HepG2 (cell line): ENCODE data around the gene CDK10. TPM values are rescaled to one million over a fixed set of nuclear protein-coding genes. Genes with fewer than 3 reads are reported as not detected.
A peak's percentile ranks its signal among the peaks of the same experiment; 100 is the strongest.

ENCODE experiments used
- ATF7 ChIP-seq, 2 experiments: fragments of 450-650 bp in 1 of 2; sonication (generic) in 1 of 2; formaldehyde crosslinking in 1 of 2; IDR thresholded peaks; 2 replicates each; pipeline versions ENCODE4 v1.4.0 to v1.6.1; 2016 to 2020; ENCODE audit warnings: antibody characterized with exemption in 1 of 2, mild to moderate bottlenecking in 1 of 2, missing genetic modification reagents in 1 of 2
- ATF7-NPFF ChIP-seq: sonication (generic); formaldehyde crosslinking; IDR thresholded peaks from 2 replicates; pipeline ENCODE4 v1.8.1; 2023; ENCODE audit warnings: mild to moderate bottlenecking, low read depth, missing genetic modification reagents, moderate library complexity
- CEBPG ChIP-seq: IDR thresholded peaks from 2 replicates; pipeline ENCODE4 v1.6.1; 2016
- CENPX ChIP-seq: sonication (generic); formaldehyde crosslinking; IDR thresholded peaks from 2 replicates; pipeline ENCODE4 v1.9.0; 2021; ENCODE audit warnings: mild to moderate bottlenecking, missing genetic modification reagents, moderate library complexity
- DNMT1 ChIP-seq: sonication (generic); formaldehyde crosslinking; IDR thresholded peaks from 2 replicates; pipeline ENCODE4 v1.5.1; 2020; ENCODE audit warnings: mild to moderate bottlenecking, missing genetic modification reagents
- HCFC1 ChIP-seq: fragments of 150-350 bp; IDR thresholded peaks from 2 replicates; pipeline ENCODE4 v1.6.1; 2014; ENCODE audit warnings: low read depth, low read length
- KAT2B ChIP-seq: fragments of 150-350 bp; IDR thresholded peaks from 2 replicates; pipeline ENCODE4 v1.6.1; 2014; ENCODE audit warnings: low read depth, low read length, borderline replicate concordance
- KDM2A ChIP-seq: sonication (generic); formaldehyde crosslinking; IDR thresholded peaks from 2 replicates; pipeline ENCODE4 v1.4.0; 2020; ENCODE audit warnings: low read depth, missing genetic modification reagents, borderline replicate concordance
- KLF6 ChIP-seq: IDR thresholded peaks from 2 replicates; pipeline ENCODE4 v1.8.0; 2016; ENCODE audit warnings: missing biosample characterization, missing genetic modification reagents
- RAD51 ChIP-seq: fragments of 450-650 bp; IDR thresholded peaks from 2 replicates; pipeline ENCODE4 v1.6.1; 2016; ENCODE audit warnings: borderline replicate concordance
- RFX5 ChIP-seq: IDR thresholded peaks from 2 replicates; pipeline ENCODE4 v1.6.1; 2011; ENCODE audit warnings: low read depth, low read length, improper control_type of control experiment
- SMYD3 ChIP-seq: sonication (generic); formaldehyde crosslinking; IDR thresholded peaks from 2 replicates; pipeline ENCODE4 v1.8.1; 2023; ENCODE audit warnings: mild to moderate bottlenecking, missing genetic modification reagents
- TOPORS ChIP-seq: sonication (generic); formaldehyde crosslinking; IDR thresholded peaks from 2 replicates; pipeline ENCODE4 v1.8.0; 2023; ENCODE audit warnings: mild to moderate bottlenecking, missing genetic modification reagents
- ZNF350 ChIP-seq: sonication (generic); formaldehyde crosslinking; IDR thresholded peaks from 2 replicates; pipeline ENCODE4 v1.4.0; 2020; ENCODE audit warnings: mild to moderate bottlenecking, low read depth, missing genetic modification reagents, borderline replicate concordance
- ZNF441 ChIP-seq: sonication (generic); formaldehyde crosslinking; IDR thresholded peaks from 2 replicates; pipeline ENCODE4 v1.7.0; 2021; ENCODE audit warnings: missing genetic modification reagents, borderline replicate concordance
- ZNF484 ChIP-seq: sonication (generic); formaldehyde crosslinking; IDR thresholded peaks from 2 replicates; pipeline ENCODE4 v1.5.1; 2020; ENCODE audit warnings: mild to moderate bottlenecking, low read depth, missing genetic modification reagents, borderline replicate concordance
- ZNF619 ChIP-seq: sonication (generic); formaldehyde crosslinking; IDR thresholded peaks from 2 replicates; pipeline ENCODE4 v1.4.0; 2020; ENCODE audit warnings: mild to moderate bottlenecking, missing genetic modification reagents
- ZNF713 ChIP-seq: sonication (generic); formaldehyde crosslinking; IDR thresholded peaks from 2 replicates; pipeline ENCODE4 v1.4.0; 2020; ENCODE audit warnings: mild to moderate bottlenecking, missing genetic modification reagents
- ZSCAN12 ChIP-seq: sonication (generic); formaldehyde crosslinking; IDR thresholded peaks from 2 replicates; pipeline ENCODE4 v1.9.0; 2021; ENCODE audit warnings: mild to moderate bottlenecking, missing genetic modification reagents
- polyA plus RNA-seq, 8 experiments: library from polyadenylated mRNA; depleted of rRNA in 3 of 8; stranded (reverse) in 7 of 8; unstranded in 1 of 8; fragments of >200 nt; fragmentation: Illumina TruSeq in 4 of 8; extraction: Trizol in 4 of 8; gene quantifications; 2 replicates each; pipeline versions ENCODE4 v1.2.1 to v1.2.3, GENCODE V29; 2011 to 2016; ENCODE audit warnings: low read depth in 4 of 8, missing spikeins in 1 of 8, mixed read lengths in 1 of 8; ENCODE audit not compliant: insufficient read depth in 1 of 8
- total RNA-seq, 5 experiments: library from RNA; depleted of rRNA; stranded (reverse); fragments of >200 nt; fragmentation: Illumina TruSeq; extraction: Trizol; gene quantifications; 2 replicates each; pipeline ENCODE4 v1.2.3, GENCODE V29; 2016; ENCODE audit warnings: low read depth in 1 of 5
- TF ChIP-seq, protein P1 (sequence below): sonication (generic); formaldehyde crosslinking; conservative IDR thresholded peaks from 2 replicates; pipeline ENCODE4 v1.4.0; 2020; ENCODE audit warnings: missing genetic modification reagents
- TF ChIP-seq, protein P2 (sequence below): sonication (generic); formaldehyde crosslinking; IDR thresholded peaks from 2 replicates; pipeline ENCODE4 v1.5.0; 2020; ENCODE audit warnings: missing genetic modification reagents
- TF ChIP-seq, protein P3 (sequence below): sonication (generic); formaldehyde crosslinking; IDR thresholded peaks from 2 replicates; pipeline ENCODE4 v1.4.0; 2020; ENCODE audit warnings: missing genetic modification reagents, borderline replicate concordance
- TF ChIP-seq, protein P4 (sequence below): sonication (generic); formaldehyde crosslinking; IDR thresholded peaks from 2 replicates; pipeline ENCODE4 v1.8.0; 2022; ENCODE audit warnings: mild to moderate bottlenecking, missing genetic modification reagents, borderline replicate concordance

CDK10 gene
- total and polyA plus RNA-seq, 2 of the 13 experiments (the other 11 are each of a cell fraction or from before 2014, with no cell fraction given), result 2.5 to 3.9 TPM

DNA sequence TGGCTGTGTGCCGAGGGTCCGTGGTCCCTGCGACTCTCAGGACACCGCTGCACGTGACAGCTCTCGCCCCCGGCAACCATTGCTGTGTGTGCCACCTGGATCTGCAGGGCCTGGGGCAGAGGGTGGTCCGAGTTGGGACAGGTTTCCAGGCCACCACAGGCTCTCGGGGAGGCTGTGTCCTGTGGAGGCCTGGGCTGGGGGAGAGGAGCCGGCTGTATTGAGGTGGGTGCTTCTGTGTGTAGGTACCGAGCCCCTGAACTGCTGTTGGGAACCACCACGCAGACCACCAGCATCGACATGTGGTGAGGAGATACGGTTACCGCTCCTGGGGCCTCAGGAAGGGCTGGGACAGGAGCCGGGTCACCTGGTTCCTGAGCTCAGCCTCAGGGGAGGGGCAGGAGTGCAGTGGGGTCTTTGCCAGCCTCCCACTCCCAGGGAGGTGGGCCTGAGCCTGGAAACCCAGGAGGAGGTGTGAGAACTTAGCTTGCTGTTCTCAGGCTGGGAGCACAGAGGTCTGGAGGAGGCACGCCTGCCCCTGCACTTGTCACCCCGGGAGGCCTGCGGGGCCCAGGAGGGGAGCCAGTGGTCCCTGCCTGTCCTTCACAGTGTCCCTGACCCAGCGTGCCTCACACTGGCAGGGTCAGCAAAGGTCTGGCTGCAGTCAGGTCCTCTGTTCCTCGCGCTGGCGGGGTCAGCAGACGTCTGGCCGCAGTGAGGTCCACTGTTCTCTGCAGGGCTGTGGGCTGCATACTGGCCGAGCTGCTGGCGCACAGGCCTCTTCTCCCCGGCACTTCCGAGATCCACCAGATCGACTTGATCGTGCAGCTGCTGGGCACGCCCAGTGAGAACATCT, 7.7 kb downstream of the CDK10 start (continued):
- no peak for TF ChIP-seq SMYD3
- peak; percentile 57 for TF ChIP-seq ATF7-NPFF (CRISPR knock-in tag)
- TF ChIP-seq, protein P1, sequence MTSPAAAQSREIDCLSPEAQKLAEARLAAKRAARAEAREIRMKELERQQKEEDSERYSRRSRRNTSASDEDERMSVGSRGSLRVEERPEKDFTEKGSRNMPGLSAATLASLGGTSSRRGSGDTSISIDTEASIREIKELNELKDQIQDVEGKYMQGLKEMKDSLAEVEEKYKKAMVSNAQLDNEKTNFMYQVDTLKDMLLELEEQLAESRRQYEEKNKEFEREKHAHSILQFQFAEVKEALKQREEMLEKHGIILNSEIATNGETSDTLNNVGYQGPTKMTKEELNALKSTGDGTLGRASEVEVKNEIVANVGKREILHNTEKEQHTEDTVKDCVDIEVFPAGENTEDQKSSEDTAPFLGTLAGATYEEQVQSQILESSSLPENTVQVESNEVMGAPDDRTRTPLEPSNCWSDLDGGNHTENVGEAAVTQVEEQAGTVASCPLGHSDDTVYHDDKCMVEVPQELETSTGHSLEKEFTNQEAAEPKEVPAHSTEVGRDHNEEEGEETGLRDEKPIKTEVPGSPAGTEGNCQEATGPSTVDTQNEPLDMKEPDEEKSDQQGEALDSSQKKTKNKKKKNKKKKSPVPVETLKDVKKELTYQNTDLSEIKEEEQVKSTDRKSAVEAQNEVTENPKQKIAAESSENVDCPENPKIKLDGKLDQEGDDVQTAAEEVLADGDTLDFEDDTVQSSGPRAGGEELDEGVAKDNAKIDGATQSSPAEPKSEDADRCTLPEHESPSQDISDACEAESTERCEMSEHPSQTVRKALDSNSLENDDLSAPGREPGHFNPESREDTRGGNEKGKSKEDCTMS (CRISPR knock-in tag), result no peak
- 0 out of 2 replicates have a peak, but pooled peaks have one; percentile 7 for TF ChIP-seq ZNF350 (CRISPR knock-in tag)
- TF ChIP-seq CEBPG (CRISPR knock-in tag), result no peak
- no peak for TF ChIP-seq KDM2A (CRISPR knock-in tag)
- TF ChIP-seq, protein P2, sequence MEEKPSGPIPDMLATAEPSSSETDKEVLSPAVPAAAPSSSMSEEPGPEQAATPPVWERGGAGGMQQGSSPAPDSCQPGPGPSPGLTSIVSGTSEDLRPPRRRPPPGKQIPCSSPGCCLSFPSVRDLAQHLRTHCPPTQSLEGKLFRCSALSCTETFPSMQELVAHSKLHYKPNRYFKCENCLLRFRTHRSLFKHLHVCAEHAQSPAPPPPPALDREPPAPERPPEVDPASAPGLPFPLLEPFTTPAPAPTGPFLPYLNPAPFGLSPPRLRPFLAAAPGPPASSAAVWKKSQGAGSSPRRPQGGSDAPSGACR (CRISPR knock-in tag), result peak; percentile 71; the same call in 1 of the 2 replicates
- TF ChIP-seq KAT2B, result no peak
- TF ChIP-seq DNMT1 (CRISPR knock-in tag), result peak; percentile 36; the same call in 1 of the 2 replicates
- TF ChIP-seq RFX5, result no peak
- TF ChIP-seq RAD51, result no peak
- no peak for TF ChIP-seq ZNF441 (CRISPR knock-in tag)
- no peak for TF ChIP-seq ZNF713 (CRISPR knock-in tag)
- TF ChIP-seq KLF6, result no peak
- TF ChIP-seq, protein P3, sequence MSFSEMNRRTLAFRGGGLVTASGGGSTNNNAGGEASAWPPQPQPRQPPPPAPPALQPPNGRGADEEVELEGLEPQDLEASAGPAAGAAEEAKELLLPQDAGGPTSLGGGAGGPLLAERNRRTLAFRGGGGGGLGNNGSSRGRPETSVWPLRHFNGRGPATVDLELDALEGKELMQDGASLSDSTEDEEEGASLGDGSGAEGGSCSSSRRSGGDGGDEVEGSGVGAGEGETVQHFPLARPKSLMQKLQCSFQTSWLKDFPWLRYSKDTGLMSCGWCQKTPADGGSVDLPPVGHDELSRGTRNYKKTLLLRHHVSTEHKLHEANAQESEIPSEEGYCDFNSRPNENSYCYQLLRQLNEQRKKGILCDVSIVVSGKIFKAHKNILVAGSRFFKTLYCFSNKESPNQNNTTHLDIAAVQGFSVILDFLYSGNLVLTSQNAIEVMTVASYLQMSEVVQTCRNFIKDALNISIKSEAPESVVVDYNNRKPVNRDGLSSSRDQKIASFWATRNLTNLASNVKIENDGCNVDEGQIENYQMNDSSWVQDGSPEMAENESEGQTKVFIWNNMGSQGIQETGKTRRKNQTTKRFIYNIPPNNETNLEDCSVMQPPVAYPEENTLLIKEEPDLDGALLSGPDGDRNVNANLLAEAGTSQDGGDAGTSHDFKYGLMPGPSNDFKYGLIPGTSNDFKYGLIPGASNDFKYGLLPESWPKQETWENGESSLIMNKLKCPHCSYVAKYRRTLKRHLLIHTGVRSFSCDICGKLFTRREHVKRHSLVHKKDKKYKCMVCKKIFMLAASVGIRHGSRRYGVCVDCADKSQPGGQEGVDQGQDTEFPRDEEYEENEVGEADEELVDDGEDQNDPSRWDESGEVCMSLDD (CRISPR knock-in tag), result no peak
- TF ChIP-seq ZNF619, result no peak
- no peak for TF ChIP-seq ZSCAN12 (CRISPR knock-in tag)
- peak; percentile 51 for TF ChIP-seq TOPORS (CRISPR knock-in tag)
- TF ChIP-seq ZNF484, result no peak
- no peak for TF ChIP-seq ATF7 (IDR thresholded peaks at IDR 0.05)
- no peak for TF ChIP-seq ATF7 (CRISPR knock-in tag; IDR thresholded peaks at IDR 0.05)
- TF ChIP-seq CENPX (CRISPR knock-in tag), result no peak
- TF ChIP-seq, protein P4, sequence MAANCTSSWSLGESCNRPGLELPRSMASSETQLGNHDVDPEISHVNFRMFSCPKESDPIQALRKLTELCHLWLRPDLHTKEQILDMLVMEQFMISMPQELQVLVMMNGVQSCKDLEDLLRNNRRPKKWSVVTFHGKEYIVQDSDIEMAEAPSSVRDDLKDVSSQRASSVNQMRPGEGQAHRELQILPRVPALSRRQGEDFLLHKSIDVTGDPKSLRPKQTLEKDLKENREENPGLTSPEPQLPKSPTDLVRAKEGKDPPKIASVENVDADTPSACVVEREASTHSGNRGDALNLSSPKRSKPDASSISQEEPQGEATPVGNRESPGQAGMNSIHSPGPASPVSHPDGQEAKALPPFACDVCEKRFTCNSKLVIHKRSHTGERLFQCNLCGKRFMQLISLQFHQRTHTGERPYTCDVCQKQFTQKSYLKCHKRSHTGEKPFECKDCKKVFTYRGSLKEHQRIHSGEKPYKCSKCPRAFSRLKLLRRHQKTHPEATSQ (CRISPR knock-in tag), result no peak
- TF ChIP-seq HCFC1, result no peak
